HG03558 (cell line): ENCODE results near the gene MYOG.

Source experiments
- ATAC-seq: cut with Tn5 transposase; IDR thresholded peaks from one replicate; pipeline ENCODE4 v1.9.1; 2021; ENCODE audit warnings: moderate number of reproducible peaks; ENCODE audit not compliant: unreplicated experiment; ENCODE audit errors: extremely low read depth

MYOG gene

DNA sequence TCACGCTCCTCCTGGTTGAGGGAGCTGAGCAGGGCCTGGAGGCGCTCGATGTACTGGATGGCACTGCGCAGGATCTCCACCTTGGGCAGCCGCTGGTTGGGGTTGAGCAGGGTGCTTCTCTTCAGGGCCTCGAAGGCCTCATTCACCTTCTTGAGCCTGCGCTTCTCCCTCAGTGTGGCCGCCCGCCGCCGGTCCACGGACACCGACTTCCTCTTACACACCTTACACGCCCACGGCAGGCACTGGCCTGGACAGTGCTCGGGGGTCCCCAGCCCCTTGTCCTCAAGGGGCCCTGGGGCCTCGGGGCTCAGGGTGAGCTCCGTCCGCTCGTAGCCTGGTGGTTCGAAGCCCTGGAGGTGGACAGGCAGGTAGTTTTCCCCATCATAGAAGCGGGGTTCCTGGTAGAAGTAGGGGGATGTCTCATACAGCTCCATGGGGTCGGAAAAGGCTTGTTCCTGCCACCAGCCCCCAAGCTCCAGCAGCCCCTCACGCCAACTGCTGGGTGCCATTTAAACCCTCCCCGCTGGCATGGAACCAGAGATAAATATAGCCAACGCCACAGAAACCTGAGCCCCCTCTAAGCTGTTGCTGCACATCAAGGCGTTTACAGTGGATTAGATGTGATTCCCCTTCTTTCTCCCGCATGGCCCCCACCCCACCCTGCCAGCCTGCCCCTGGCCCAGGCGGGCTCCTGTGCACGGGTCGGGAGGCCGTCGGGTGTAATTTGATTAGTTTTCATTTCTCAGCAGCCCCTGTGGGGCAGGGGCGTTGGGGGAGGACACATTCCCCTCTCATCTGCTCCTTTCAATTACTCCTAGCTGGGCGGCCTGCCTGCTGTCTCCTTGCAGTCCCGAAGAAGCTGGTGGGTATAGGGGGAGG, at the start of gene MYOG:
MYOG (minus strand) TSS at position 485 of the 879 bp plus-strand sequence; CDS start at position 434, 51 bp downstream.
- ATAC-seq = no peak

DNA sequence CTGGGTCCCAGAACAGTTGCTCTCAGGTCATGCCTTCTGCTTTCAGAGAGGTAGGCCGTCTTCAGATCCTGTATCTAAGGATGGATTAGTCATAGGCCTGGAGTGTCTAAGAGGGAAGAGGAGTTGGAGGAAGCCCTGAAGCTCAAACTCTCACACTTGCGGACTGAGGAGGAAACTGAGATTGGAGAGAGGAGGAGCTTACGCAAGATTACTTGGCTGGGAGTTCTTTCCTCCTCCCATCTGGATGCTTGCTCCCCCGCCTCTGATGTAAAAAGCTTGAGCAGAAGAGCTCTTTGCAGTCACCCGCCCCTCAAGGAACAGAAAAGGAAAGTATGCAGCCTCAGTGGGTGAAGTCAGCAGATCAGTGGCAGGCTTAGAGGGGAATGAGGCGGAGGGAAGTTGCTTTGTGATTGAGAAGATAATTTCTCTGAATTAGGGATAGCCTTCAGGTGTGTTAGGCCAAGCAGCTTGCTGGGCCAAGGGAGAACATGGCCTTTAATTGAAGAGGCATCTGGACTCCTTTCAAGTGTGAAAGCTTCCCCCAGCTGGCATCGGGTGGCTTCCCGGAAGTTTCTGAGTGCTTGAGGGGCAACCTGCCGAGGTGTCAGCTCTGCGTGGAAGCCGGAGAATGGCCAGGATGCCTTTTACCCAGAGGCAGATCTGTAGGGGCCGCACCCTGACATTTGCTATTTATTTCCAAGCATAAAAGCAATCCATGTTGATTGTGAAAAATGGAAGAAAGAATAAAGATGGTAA, 48.3 kb upstream of the MYOG start:
- no peak for ATAC-seq

- ATAC-seq = no peak
Measured at GRCh38 chr1:203131548-203132200, 45.9 kb upstream of the MYOG start.

- no peak for ATAC-seq
Measured at GRCh38 chr1:203130358-203130985, 44.7 kb upstream of the MYOG start.

DNA sequence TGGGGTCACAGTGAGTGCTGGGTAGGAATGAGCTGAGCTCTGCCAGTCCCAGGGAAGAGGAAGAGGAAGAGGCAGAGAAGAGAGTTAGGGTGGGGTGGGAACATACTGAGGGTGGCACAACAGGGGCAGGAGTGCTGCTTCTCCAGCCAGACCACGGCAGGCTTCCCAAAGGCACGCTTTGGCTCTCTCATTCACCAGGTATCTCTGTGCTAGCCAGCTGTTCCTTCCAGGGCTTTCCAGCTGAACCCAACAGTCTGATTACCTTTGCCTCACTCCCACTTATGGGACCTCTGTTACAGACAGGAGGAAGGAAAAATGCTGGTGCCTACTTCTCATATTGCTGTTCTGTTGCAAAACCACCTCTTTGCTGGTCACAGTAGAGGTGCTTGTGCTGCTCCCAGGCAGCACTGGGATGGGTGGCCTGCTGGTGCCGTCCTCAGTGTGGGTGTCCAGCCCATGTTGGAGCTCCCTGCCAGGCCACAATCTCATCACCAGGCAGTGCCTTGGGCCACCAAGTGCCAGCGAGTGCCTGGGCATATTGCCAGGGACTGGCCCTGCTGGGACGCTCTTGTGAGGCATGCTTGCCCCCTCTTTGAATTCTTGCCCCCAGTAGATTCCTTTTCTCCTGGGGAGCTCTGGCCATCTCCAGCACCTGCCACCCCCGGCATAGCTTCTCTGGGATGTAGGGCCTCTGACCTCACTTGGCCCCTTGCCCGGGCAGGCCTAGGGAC, 43.9 kb upstream of the MYOG start:
- ATAC-seq = no peak

DNA sequence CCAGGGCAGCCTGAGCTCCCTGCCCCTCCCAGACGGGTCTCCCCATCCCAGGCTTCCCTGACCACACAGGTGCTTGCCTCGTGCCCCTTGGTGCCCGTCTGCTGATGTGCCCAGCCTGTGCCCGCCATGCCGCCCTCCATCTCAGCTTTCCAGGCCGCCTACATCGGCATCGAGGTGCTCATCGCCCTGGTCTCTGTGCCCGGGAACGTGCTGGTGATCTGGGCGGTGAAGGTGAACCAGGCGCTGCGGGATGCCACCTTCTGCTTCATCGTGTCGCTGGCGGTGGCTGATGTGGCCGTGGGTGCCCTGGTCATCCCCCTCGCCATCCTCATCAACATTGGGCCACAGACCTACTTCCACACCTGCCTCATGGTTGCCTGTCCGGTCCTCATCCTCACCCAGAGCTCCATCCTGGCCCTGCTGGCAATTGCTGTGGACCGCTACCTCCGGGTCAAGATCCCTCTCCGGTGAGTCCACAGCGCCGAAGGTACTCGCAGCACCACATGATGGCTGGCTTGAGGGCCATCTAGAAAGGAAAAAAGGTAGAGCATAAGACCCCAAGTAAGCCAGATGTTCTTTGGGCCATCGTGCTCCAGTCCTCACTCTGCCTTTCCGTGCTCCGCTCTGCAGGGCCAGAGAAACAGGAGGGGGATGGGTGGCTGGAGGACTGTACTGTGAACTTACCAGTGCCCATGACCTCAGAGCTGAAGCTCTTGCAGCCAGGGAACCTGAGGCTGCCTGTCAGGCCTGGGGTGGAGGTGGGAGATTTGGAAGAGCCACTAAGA, 43.1 kb upstream of the MYOG start:
- ATAC-seq = no peak

- ATAC-seq = no peak
Measured at GRCh38 chr1:203128431-203128715, 42.6 kb upstream of the MYOG start.

GRCh38 chr1:203127666-203128430, 42.0 kb upstream of the MYOG start, which contains the start of gene ADORA1:
TSS of gene ADORA1 (plus strand) at chr1:203127726. CDS start at chr1:203128842, 1,116 bp downstream.
- no peak for ATAC-seq

DNA sequence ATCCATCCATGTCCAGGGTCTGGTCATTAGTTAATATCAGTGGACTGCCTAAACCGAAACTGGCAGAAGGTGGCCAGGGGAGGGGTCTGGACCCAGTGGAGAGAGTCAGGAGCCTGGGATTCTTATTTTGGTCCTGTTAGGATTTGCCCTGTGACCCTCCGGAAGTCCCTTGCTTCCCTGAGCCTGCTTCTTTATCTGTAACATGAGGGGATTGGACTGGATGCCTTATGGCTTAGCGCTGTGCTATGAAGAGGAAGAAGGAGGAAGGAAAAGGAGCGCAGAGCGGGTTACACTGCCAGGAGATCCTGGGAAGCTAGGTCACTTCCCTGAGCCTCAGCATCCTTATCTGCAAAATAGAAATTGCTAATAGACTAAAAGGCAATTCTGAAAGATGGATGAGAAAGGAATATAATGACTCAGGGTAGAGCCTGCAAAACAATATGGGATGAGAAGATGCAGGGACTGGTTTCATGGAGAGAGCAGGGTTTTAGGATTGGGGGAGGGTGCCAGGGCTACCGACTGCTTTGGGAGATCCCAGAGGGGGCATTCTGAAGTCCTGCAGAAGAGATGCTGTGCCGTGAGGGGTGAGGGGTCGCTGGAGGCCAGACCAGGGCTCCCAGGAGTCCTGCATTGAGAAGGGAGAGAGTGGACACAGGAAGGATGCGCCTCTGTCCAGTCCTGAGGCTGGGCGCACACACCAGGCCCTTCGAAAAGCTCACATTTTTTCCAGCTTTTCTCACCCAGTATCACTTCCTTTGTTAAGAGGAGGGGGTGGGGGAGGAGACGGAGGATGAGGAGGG, 41.3 kb upstream of the MYOG start:
- no peak for ATAC-seq

DNA sequence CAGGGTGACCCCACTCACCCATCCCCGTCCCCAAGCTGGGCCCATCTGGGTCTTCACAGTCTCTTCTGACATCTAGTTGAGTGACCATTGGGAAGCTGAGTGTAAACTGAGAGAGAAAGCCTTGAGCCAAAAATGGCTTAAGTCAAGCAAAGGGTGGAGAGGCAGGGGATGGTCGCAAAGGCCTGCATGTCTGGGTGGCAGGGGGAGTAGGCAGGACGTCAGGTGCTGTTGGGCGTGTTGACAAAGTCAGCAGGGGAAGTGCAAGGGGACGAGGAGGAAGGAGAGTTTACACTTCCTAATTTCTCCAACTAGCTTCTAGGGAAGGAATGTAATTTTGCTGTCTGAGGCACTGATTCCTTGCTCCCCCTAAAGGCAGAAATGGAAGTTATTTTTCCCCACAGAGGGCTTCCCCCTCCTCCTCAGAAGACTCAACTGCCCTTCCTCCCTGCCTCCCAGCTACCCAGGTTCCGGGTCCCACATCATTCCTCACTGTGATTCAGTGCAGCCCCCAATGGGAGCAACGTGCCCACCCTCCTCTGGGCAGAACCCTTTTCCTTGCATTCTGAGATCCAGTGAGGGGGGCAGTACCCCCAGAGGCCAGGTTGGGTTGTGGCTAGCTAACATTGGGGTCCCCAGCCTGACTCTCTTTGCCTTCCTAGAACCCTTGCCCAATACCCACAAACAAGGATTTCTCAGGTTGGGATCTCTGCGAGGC, 40.5 kb upstream of the MYOG start:
- no peak for ATAC-seq

- no peak for ATAC-seq
Measured at GRCh38 chr1:203124546-203125317, 38.9 kb upstream of the MYOG start.

DNA sequence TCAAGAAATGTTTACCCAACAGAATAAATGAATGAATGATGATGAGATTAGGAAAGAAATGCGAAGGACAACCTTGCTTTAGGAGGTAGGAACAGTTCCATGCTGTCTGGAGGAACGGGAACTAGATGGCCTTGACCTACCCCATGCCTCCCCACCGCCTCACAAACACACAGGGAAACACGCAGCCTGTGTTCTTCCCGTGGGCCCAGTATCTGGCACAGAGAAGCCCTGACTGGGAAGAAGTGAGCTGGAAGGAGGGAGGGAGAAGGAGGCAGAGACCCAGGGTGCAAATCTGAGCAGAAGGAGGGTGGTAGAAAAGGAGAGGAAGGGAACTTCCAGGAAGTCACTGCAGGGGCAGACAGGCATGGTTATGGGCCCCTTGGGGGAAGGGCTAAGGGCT, 38.2 kb upstream of the MYOG start:
- ATAC-seq = no peak

DNA sequence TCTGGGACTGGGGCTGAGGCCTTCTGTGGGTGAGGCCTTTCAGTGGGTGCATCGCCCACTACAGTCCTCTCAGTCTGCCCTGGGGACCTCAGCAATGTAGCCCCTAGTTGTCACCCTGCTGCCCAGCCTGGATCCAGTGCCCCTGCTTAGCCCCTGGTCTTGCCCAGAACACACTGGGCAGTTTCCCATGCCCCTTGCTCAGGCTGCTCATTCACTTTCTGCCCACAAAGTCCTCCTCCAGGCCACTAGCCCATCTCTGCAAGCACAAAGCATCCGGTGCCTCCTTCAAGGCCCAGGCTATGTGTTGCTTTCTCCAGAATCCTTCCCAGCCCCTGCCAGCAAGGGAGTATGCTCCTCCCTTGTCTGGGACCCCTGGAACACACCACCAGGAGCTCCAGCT, 36.3 kb upstream of the MYOG start:
- ATAC-seq = no peak

GRCh38 chr1:203121186-203122015, 35.6 kb upstream of the MYOG start:
- no peak for ATAC-seq

GRCh38 chr1:203120325-203121153, 34.7 kb upstream of the MYOG start:
- ATAC-seq = no peak
